SHP77 (cell line): ENCODE measurements around the gene DGAT2.

Experiments
- DNase-seq, 2 experiments: peaks; one replicate each; lab custom pipeline; 2025; lab: John Stamatoyannopoulos, UW

The DGAT2 gene

DNA sequence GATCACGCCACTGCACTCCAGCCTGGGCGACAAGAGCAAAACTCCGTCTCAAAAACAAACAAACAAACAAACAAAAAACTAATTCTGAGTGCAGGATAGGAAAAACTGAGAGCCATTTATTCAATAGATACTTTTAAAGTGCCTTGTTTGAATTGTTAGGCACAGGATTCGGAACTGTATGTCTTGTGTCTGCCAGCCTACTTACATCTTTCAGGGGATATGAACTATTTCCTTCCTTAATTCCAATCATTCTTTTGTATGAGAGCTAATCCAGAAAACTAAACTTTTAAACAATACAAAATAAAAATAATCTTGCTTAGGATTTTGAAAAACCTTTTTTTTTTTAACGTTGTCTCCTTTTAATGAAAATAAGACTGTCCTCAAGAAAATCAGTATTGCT, 59.0 kb downstream of the DGAT2 start:
- no peak for DNase-seq

DNA sequence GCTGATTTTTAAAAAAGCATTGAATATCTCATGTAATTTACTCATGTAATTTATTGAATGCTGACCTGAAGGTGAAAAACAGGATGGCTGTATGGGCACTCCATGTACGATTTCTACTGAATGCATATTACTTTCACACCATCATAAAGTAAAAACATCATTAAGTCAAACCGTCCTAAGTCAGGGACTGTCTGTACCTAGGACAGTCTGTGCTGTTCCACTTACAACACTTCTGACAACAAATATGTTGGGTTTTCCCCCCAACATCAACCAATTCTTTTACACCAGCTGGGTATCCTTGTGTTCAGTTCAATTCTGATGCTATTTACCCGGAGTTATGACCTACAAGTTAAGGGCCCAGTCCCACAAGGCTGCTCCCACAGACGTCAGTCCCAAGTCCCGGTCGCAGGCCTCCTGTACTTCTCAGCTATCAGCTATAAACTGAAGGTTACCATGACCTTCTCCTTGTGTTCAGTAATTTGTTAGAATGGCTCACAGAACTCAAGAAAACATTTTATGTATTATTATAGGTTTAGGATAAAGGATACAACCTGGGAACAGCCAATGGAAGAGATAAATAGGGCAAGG, 63.4 kb downstream of the DGAT2 start:
- no peak for DNase-seq

DNA sequence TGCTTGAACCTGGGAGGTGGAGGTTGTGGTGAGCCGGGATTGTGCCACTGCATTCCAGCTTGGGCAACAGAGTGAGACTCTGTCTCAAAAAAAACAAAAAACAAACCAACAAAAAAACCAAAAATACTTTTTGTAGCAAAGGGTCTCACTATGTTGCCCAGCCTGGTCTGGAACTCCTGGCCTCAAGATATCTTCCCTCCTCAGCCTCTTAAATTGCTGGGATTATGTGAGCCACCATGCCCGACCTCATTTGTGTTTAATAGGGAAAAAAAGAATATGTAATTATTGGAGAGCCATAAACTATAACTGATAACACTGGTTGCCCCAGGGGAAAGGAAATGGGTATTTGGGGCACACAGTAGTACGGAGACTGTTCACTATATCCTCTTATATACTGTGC, 66.2 kb downstream of the DGAT2 start:
- DNase-seq: no peak

DNA sequence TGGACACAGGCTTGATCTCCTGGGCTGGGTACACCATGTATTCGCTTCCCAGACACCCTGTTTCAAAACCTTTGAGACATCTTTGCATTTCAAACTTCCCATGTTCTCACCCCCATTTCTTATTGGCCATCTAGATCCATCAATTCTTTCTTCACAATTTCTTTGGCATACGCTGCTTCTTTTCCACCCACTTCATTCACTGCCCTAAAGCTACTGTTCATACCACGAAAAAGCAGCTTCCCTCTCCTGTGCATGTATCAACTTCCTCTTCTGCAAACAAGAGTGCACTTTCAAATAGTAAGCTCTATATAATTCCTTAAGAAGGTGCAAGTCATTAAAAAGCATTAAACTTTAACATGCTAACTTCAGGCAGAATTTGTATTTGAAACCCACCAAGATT, 67.8 kb downstream of the DGAT2 start:
- DNase-seq: no peak

DNA sequence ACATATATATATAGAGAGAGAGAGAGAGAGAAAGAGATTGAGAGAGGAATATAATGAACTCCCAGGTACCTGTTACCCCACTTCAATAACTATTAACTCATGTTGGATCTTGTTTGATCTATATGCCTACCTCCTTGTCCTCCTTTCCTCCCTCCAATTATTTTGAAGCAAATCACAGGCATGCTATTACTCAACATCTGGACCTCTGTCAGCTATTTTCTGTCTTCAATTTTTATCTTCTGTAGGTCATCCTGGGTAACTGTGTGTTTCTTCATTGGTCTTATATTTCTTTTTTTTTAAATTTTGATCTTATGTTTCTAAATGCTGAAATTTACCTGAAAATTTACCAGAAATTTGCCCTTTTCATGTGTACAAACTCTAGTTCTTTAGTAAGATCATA, 71.3 kb downstream of the DGAT2 start:
- DNase-seq: no peak

DNA sequence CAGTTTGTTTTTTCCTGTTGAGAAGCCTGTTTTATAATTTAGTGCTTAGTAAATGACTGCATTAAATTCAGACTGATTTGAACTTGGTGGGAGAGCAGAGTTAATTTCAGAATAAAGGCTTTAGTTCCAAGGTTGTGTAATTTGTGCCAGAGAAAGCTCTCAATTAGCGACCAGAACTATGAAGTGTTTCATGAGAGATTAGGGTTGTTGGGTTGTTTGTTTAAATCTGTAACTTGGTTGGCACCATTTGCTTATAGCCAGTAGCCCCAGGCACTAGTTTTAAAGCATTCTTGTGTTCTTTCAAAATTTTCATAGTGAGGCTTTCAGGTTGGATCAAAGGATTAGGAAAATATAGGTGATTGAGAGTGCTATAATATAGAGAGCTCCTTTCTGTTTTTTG, 71.9 kb downstream of the DGAT2 start:
- DNase-seq: no peak

DNA sequence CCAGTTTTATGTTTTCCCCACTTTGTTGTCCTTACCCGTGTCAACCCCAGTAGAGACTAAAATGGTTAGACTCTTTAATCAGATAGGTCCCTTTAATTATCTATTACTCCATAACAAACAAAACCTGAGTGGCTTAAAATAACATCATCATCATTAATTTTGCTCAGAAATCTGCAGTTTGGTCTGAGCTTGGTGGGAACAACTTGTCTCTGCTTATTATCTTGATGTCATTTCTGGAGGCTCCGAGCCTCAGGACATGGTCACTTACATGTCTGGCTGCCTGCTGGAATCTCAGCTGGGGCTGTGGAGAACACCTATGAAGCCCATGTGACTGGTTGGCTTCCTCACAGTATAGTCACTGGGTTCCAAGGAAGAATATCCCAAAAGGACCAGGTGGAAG, 73.2 kb downstream of the DGAT2 start:
- DNase-seq: no peak

DNA sequence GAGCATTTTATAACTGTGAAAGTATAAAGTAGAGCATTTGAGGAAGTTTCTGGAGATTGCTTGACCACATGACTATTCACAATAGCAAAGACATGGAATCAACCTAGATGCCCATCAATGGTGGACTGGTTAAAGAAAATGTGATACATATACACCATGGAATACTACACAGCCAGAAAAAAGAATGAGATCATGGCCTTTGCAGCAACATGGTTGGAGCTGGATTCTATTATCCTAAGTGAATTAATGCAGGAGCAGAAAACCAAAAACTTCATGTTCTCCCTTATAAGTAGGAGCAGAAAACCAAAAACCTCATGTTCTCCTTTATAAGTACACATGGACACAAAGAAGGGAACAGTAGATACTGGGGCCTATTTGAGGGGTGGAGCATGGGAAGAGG, 76.7 kb downstream of the DGAT2 start:
- DNase-seq: no peak

DNA sequence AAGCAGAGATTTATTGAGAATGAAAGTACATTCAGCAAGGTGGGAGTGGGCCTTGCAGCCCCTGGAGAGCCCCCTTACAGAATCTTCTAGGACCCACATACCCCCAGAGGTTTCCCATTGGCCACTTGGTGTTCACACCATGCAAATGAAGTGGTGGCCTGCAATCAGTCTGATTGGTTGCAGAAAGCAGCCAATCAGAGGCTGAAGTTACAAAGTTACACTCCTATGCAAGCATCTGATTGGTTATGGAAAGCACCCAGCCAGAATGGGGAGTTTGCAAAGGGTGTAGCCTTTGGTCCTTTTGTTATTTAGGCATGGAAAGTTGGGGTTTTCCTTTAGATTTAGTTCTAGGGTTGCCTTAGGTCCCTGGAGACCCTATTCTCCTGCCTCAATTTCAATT, 81.3 kb downstream of the DGAT2 start:
- no peak for DNase-seq

DNA sequence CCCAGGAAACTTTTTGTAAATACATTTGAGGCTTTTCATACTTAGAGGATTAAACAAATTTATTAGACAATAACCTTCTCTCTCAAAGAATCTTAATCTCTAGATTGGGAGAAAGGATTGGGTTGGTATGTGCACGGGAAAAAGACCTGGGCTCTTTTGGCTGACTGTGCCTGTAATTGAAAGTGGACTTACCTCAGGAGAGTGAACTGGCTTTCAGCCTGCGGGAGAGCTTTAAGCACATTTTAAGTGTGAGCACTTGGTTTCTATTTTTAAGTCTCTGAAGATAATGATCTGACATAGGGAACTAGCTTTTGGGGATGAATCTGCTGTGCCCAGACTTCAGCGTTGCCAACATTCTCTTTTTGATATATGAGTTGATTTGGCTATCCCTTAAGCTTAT, 82.2 kb downstream of the DGAT2 start:
- DNase-seq: no peak
